ENCODE results near the gene IL17C.

The IL17C gene

DNA sequence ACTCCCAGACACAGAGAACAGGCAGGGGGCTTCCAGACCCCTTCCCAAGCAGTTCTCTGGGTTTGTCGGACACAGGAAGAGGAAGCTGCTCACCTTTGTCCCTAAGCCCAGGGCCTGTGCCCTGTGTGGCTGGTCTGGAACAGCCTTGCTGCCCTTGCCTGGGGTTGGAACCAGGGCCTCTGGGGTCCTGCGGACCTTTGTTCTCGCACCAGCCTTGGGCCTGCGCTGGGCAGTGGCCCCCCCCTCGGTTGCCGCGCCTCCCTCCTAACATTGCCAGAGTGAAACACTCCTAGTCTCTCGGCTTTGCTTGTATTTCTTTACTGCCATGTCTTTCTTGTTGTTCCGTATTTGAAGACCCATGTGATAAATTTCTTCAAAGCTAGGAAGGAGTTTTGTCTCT, 8.5 kb upstream of the IL17C start:
- DNase-seq, result no peak

- DNase-seq, result no peak
These were observed 7.9 kb upstream of the IL17C start for GRCh38 chr16:88630433-88630832.

GRCh38 chr16:88630941-88631340, 7.4 kb upstream of the IL17C start:
- DNase-seq, result no peak

- DNase-seq, result no peak
These were observed 7.0 kb upstream of the IL17C start for GRCh38 chr16:88631384-88631783.

DNA sequence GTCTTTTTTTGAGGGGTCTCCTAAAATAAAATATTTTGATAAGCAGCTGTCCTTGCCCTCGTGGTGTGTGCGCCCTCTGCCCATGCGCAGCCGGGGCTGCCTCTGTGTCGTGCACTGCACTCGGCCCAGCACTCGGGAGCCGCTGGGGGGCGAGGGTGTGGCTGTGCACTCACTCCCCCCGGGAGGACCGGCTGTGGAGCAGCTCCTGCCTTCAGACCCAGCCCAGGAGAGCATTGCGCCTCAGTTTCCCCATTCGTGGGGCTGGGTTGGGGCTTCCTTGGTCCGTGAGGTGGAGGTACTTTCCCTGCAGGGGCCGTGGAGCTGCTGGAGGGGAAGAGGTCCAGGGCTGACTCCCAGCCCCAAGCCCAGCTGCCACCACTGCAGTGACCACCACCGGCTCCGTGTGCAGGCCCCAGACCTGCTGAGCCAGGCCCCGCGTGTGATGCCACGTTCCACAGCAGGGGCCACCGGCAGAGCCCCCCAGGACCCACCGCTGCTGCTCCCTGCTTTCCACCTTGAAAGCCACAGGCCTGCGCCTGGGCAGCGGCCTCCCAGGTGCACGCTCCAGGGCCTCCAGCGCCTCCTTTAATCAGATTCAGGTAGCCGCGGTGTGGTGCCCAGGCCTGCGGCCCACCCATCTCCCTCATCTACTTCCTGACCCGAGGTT, 6.3 kb upstream of the IL17C start:
- no peak for DNase-seq

DNA sequence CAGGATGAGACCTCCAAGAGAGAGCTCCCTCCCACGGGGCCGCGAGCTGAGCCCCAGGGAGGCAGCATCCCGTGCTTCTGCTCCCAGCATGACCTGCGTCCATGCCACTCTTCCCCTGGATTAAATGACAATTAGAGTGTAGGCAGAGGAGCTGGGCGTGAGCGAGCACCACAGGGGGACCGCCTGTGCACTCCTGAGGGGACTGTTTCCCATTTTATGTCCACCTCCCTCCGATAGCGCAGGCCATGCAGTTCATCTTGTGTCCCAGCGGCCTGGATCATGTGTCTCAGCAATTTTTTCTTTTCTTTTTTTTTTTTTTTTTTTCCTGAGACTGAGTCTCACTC, 5.8 kb upstream of the IL17C start:
- DNase-seq, result no peak

DNA sequence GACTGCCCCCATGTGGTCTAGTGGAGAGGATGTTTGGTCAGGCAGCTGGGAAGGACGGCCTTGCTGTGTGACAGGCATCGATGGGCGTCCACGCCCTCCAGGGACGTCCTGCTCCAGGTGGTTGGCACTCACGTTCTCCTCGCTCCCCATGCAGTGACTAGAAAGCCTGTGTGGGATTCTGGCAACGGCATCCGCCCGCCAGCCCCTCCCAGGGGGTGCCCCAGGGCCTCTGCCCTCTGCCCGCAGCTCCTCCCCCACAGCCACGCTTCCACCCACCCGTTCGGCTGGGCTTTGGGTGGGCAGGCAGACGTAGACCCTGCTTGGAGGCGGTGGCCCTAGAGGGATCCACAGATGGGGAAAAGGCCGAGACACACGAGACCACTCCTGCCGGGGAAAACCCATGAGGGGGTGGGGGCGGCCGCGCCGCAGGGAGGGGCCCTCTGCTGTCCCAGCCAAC, 4.7 kb upstream of the IL17C start:
- DNase-seq, result no peak

GRCh38 chr16:88634141-88634993, 4.0 kb upstream of the IL17C start:
- no peak for DNase-seq

GRCh38 chr16:88634994-88635670, 3.2 kb upstream of the IL17C start:
- no peak for DNase-seq

DNA sequence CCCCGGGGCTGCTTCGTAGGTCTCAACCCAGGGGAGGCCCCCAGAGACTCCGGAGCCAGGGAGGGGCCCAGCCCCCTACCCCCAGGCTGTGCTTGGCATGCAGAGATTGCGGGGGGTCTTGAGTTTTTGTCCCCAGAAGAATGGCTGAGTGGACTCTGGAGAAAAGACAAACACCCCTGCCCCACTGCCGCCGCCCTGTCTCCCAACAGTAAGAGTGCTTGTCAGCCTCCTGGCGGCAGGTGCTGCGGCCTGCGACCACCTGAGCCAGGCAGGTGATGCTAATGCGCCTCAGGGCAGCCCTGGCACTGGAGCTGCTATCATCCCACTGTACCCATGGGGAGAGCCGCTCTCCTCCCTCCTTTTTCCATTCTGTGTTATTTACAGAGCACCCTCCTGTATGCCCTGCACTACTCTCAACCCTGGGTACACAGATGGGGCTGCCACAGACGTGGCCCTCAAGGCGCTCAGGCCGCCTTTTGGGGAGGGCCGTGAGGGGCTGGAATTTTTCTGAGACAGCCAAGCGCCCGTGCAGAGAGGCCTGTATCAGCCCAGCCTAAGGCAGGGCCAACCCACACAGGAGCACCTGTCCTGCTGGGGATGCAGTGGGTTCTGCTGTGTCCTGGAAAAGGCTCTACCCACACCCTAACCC, 2.6 kb upstream of the IL17C start:
- no peak for DNase-seq

DNA sequence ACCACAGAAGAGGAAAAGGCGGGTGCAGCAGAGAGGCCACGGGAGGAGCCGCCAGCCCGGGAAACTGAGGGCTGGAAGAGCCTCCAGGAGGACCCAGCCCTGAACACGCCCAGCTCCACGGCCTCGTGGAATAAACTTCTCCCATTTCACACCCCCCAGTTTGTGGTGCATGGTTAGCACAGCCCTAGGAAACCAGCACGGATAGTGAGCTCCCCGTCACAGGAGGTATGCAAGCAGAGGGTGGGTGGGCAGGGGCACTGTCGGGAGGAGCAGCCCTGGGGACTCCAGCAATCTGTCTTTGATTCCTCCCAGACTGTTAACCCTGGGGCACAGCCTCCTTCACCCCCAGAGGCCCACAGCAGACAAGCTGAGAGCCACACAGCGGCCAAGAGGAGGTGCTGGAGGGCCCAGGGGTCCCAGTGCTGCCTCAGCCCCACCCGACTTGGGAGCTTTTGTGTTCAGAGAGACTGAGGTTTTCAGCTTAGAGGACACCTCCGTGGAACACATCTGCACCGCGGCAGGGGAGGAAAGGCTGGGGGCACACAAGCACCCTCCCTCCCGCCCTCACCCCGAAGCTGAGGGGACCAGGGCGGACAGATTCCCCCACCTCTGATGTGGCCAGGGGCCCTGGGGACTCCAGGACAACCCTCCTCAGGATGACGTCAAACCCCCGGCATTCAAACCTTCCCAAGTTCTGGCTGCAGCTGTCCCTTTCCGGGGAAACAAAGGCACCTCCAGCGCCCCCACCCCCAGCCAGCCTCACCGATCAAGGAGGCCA, 1.7 kb upstream of the IL17C start:
- DNase-seq, result no peak

- no peak for DNase-seq
These were observed 1.1 kb downstream of the IL17C start for GRCh38 chr16:88639231-88640038.

DNA sequence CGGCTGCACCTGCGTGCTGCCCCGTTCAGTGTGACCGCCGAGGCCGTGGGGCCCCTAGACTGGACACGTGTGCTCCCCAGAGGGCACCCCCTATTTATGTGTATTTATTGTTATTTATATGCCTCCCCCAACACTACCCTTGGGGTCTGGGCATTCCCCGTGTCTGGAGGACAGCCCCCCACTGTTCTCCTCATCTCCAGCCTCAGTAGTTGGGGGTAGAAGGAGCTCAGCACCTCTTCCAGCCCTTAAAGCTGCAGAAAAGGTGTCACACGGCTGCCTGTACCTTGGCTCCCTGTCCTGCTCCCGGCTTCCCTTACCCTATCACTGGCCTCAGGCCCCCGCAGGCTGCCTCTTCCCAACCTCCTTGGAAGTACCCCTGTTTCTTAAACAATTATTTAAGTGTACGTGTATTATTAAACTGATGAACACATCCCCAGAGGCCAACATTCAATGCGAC, 1.7 kb downstream of the IL17C start:
- DNase-seq, result no peak

DNA sequence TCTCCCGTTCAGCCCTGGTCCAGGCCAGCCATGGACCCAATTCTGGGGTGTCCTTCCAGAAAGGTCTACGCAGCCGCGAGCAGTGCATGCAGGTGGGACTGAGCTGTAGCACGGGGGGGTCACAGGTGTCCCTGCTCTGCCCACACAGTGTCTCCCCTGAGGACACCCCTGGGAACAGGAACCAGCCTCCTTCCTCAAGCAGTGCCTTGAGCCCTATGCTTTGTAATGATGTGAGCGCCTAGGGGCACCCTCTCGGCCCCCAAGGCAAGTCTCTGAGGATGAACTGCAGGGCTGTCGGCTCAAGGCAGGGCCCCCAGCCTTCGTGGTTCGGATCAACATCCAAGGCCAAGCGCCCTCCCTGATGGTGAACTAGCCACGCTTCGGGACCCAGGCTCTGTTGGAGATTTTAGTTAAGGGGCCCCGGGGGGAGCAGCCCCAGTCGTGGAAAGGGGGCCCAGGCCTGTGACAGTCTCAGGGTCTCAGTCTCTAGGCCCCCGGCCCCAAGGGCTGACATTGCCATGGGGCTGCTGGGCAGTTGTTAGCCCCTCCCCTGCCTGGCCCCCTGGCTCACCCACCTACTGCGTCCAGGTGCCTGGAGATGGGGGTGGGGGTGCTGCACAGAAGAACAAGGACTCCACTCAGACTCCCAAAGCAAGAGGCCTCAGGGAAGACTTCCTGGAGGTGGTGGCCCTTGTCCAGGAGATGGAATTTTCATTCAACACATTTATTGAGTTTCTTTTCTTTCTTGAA, 2.3 kb downstream of the IL17C start:
- no peak for DNase-seq

GRCh38 chr16:88642881-88643643, 4.7 kb downstream of the IL17C start:
- no peak for DNase-seq

DNA sequence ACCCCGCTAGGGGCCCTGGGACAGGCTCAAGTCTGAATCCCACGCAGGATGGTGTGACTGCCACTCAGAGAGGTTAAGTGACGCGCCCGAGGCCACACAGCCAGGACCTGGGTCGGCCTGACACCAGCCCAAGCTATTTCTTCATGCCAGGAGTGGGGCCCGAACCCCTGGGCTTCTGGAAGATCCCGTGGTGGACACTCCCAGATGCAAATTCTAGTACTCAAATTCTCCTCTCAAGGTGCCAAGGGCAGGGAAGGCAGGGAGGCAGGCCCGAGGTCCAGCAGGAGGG, 5.2 kb downstream of the IL17C start:
- no peak for DNase-seq

DNA sequence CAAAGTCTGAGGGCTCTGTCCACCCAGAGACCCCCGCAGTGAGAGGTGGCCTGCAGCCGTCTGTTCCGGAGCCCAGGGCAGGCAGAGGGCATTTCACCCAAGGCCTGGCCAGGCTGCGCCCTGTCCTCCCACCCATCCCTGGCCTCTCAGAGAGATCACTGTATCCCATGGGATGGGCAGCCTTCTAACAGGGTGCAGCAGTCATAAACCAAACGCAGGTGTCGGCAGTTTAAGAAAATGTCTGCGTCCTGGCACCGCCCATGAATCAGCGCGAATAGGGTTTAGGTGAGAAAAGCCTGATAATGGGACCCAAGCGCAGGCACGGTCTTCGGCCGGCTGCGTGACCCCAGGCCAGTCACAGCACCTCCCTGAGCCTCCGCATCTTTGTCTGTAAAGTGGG, 7.1 kb downstream of the IL17C start:
- DNase-seq, result no peak

- no peak for DNase-seq
These were observed 7.6 kb downstream of the IL17C start for GRCh38 chr16:88645941-88646340.

DNA sequence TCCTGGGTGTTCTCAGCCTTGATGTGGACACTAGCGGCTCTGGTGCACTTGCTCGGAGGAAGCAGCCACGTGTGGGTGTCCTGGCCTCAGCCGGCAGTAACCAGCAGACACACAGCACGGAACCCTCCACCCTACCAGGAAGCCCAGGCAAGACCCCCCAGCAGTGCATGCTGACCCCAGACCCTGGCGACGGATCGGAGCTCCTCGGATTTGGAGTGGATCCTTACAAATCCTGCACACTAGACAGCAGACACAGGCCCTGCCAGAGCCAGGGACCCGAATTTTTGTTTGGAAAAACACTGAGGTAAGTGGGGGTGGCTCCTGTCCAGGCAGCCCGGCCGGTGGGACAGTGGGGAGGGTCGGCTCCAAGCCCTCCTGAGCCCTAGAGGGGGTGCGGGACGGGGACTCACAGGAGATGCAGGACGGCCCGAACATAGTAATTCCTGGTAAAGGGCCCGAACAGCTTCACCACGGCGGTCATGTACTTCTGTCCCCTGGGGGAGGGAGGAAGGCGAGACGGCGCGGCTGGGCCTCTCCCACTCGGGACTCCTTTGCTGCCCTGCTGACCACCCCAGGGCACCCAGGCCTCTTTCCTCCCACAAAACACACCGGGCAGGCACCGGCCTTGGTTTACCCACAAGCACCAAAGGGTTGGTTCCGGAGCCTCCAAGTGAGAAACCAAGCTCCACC, 8.1 kb downstream of the IL17C start:
- DNase-seq, result no peak
